HG02642 (cell line): ENCODE data around the gene FAM120C.

ENCODE experiments used
- ATAC-seq: cut with Tn5 transposase; IDR thresholded peaks from one replicate; pipeline ENCODE4 v1.9.1; 2021; ENCODE audit warnings: mild to moderate bottlenecking; ENCODE audit not compliant: unreplicated experiment, poor library complexity

Gene FAM120C

GRCh38 chrX:54182864-54183613 lies at the start of gene FAM120C:
FAM120C (minus strand) TSS chrX:54183254; CDS start chrX:54183198, 56 bp downstream.
- ATAC-seq: peak; percentile 54

GRCh38 chrX:54230435-54231148 lies 47.5 kb upstream of the FAM120C start:
- no peak for ATAC-seq

GRCh38 chrX:54223581-54223980 lies 40.5 kb upstream of the FAM120C start:
- ATAC-seq: no peak

- ATAC-seq: no peak
These were observed 30.5 kb upstream of the FAM120C start for GRCh38 chrX:54213603-54214002.

GRCh38 chrX:54208531-54208930 lies 25.5 kb upstream of the FAM120C start:
- no peak for ATAC-seq

GRCh38 chrX:54198262-54198661 lies 15.2 kb upstream of the FAM120C start:
- no peak for ATAC-seq

GRCh38 chrX:54194982-54195588 lies 12.0 kb upstream of the FAM120C start:
- no peak for ATAC-seq

GRCh38 chrX:54193085-54193821 lies 10.2 kb upstream of the FAM120C start:
- no peak for ATAC-seq

- no peak for ATAC-seq
These were observed 1.4 kb upstream of the FAM120C start for GRCh38 chrX:54184474-54184873.

- ATAC-seq: peak; percentile 65
These were observed 725 bp downstream of the FAM120C start for GRCh38 chrX:54182194-54182863.

GRCh38 chrX:54181202-54181953 lies 1.7 kb downstream of the FAM120C start:
- no peak for ATAC-seq

GRCh38 chrX:54180403-54180802 lies 2.7 kb downstream of the FAM120C start:
- no peak for ATAC-seq

- ATAC-seq: no peak
These were observed 4.7 kb downstream of the FAM120C start for GRCh38 chrX:54178100-54178940.

- ATAC-seq: no peak
These were observed 5.7 kb downstream of the FAM120C start for GRCh38 chrX:54177306-54177705.

- ATAC-seq: no peak
These were observed 9.3 kb downstream of the FAM120C start for GRCh38 chrX:54173791-54174190.

- ATAC-seq: no peak
These were observed 10.6 kb downstream of the FAM120C start for GRCh38 chrX:54172455-54172854.

- ATAC-seq: no peak
These were observed 11.4 kb downstream of the FAM120C start for GRCh38 chrX:54171527-54172250.

GRCh38 chrX:54171091-54171490 lies 12.0 kb downstream of the FAM120C start:
- no peak for ATAC-seq
